Tongue (tissue), 2 donors: ENCODE results near the gene HIPK2. TPM values are rescaled to one million over a fixed set of nuclear protein-coding genes. Genes with fewer than 3 reads are reported as not detected.

Source experiments
- DNase-seq: peaks from one replicate; pipeline ENCODE4 v3.0.0-alpha.2; 2015
- total RNA-seq: library from RNA; depleted of rRNA; stranded (reverse); fragments of >200 nt; gene quantifications from one replicate; pipeline ENCODE4 v1.2.3, GENCODE V29; 2014

Gene HIPK2
- total RNA-seq, 1 donor from 2014 or later: 14.8 TPM

DNA sequence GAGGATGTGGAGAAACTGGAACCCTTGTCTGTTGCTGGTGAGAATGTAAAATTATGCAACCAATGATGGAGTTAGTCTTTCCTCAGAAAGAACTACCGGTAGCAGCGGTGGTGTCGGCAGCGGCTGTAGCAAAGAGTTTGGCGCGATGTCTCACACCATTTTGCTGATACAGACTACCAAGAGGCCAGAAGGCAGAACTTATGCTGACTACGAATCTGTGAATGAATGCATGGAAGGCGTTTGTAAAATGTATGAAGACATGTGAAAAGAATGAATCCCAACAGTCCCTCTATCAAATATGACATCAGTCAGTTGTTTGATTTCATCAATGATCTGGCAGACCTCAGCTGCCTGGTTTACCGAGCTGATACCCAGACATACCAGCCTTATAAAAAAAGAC lies 243.7 kb downstream of the HIPK2 start:
- no peak for DNase-seq

GRCh38 chr7:139532636-139533155 lies 245.1 kb downstream of the HIPK2 start:
- DNase-seq: no peak

GRCh38 chr7:139531094-139531493 lies 246.7 kb downstream of the HIPK2 start:
- no peak for DNase-seq

DNA sequence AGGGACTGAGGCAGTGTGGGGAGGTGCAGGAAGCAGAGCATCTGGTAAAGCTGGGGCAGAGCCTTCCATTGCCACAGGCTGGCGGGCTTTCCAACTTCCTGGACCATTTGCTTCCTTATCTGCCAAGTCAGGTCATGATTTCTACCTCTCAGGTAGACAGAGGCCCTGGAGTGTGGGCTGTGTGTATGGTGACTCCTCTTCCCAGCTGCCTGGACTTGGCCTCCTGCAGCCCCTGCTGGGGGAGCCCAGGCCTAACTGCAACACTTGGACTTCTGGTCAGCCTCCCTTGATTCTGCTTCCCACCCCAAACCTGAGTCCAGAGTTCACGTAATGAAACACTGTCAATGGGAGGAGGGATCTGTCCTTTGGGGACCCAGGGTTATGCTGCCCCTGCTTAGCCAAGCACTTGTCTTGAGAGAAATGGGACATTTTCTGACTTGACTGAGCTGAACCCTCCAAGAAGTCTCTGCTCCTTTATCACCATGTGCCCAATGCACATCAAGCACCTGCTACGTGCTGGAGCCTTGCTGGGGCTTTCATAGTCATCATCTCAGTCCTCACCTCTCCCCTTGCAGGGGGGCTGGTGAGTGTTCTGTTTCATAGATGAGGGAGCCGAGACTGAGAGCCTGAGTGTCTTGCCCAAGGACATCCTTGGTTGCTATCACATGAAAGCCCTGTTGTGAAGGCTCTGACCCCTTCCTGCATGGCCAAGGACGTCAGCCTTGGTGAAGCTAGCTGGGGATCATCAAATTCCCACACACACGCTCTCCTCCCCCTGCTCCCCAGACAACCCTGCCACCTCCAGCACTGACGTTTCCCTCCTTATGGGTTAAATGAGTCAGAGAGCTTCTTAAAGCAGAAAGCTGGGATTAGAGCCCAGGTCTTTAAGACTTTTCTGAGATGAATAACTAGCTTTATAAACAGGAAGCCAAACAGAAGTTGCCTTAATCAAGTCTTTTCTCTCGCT lies 250.9 kb downstream of the HIPK2 start:
- no peak for DNase-seq

- DNase-seq: no peak
Measured at GRCh38 chr7:139525750-139526149, 252.0 kb downstream of the HIPK2 start.

DNA sequence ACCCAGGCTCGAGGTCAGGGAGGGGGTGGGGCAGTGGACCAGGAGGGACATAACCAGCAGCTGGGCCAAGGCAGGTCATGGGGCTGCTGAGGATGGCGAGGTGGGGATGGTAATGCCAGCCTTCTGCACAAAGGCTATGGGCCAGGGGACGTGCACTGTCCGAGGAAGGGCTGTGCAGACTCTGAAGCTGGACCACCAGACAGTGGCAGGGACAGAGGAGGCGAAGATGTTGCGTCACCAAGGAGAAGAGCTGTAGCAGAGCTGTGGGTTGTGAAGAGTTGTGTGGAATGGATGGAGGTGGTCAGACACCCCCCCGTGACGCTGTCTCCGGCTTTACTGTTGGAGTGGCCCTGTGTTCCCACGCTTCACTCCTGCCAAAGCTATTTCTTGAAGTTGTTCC lies 252.6 kb downstream of the HIPK2 start:
- DNase-seq: no peak

- DNase-seq: no peak
Measured at GRCh38 chr7:139523968-139524815, 253.6 kb downstream of the HIPK2 start.

DNA sequence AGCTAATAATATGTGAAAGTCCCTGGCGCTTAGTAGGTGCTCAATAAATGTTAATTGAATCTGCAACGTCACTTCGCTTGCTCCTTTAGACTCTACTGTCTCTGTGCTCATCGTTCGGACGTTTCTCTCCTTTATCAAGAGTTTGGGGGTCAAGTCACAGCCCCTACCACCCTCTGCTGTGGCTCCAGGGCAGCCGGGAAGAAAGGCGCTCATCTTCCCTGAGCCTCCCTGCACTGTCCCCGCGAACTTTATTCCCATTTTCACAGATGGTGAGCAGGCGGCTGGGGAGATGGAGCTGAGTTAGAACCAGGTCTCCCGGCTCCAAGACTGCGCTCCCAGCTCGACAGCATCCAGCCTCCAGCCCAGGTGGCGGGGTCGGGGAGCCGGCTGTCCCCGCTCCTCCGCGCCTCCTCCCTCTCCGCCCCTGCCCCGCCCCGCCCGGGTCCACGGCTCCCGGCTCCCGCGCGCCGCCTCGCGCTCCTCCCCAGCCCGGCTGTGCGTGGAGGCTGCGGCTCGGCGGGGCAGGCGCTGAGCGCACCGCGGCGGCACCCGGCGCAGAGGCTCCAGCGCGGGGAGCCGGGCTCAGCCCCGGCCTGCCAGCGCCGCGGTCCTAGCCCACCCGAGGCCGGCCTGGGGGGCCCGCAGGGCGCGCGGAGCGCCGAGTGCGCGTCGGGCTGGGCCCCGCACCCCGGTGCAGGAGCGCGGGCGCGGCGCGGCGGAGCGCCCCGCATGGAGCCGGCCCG lies 254.4 kb downstream of the HIPK2 start, which contains the start of gene CLEC2L:
Gene CLEC2L (plus strand): TSS at position 487 of the 743 bp plus-strand sequence. CDS start 243 bp downstream, at position 730.
- peak; percentile 44 for DNase-seq

GRCh38 chr7:139522830-139523198 lies 255.0 kb downstream of the HIPK2 start:
- DNase-seq: no peak

- no peak for DNase-seq
Measured at GRCh38 chr7:139521439-139521838, 256.4 kb downstream of the HIPK2 start.

- DNase-seq: no peak
Measured at GRCh38 chr7:139515266-139515665, 262.5 kb downstream of the HIPK2 start.

Other genes with a start within 250 kb of the HIPK2 start
- 7.6 TPM for gene TBXAS1, start 51.3 kb upstream of the HIPK2 start, total RNA-seq